B cell (primary cell): ENCODE results near the gene GSKIP. TPM values are rescaled to one million over a fixed set of nuclear protein-coding genes. Genes with fewer than 3 reads are reported as not detected.
A peak's percentile ranks its signal among the peaks of the same experiment; 100 is the strongest.

Experiments used
- ATAC-seq: fragments of 200-7000 bp; cut with Tn5 transposase; one replicate; pipeline ENCODE4 v1.10.0; 2021; ENCODE audit warnings: low read depth, mild to moderate bottlenecking, moderate number of reproducible peaks, moderate library complexity
- CTCF ChIA-PET: fragments of 350-600 bp; sonication (Branson Sonifier 250); formaldehyde crosslinking; loops from one replicate; lab custom pipeline; 2021; ENCODE audit warnings: antibody characterized with exemption, inconsistent platforms; lab: Charles Lee
- POLR2A ChIA-PET: fragments of 350-600 bp; sonication (Branson Sonifier 250); formaldehyde crosslinking; loops from one replicate; lab custom pipeline; 2021; ENCODE audit warnings: antibody characterized with exemption; lab: Charles Lee
- DNase-seq: peaks from one replicate; pipeline ENCODE4 v3.0.0; 2013
- H2AFZ ChIP-seq: 2 replicates; pipeline ENCODE4 v1.6.1; 2012; ENCODE audit warnings: mild to moderate bottlenecking, low read depth, low read length; ENCODE audit not compliant: insufficient read depth, poor library complexity, severe bottlenecking
- H3K27ac ChIP-seq, 2 donors: 1 replicate in 1 of 2; 2 replicates in 1 of 2; pipeline ENCODE4 v1.5.1; 2012 to 2013; ENCODE audit warnings: low read length in 2 of 2, mild to moderate bottlenecking in 2 of 2, moderate library complexity in 1 of 2
- H3K27me3 ChIP-seq, 4 experiments: fragments of 200-600 bp in 1 of 4; sonication (generic) in 1 of 4; replicated peaks in 1 of 4; 1 replicate in 2 of 4; 2 replicates in 2 of 4; pipeline versions ENCODE4 v1.6.1 to v1.7.0; 2013 to 2016; ENCODE audit warnings: low read length in 3 of 4, mild to moderate bottlenecking in 2 of 4, mixed read lengths in 1 of 4, moderate library complexity in 1 of 4; ENCODE audit not compliant: insufficient read depth in 4 of 4, control insufficient read depth in 3 of 4; ENCODE audit errors: control extremely low read depth in 1 of 4
- H3K36me3 ChIP-seq, 2 experiments: replicated peaks in 1 of 2; 1 replicate in 1 of 2; 2 replicates in 1 of 2; pipeline versions ENCODE4 v1.6.1 to v1.7.1; 2013; ENCODE audit warnings: low read length in 1 of 2; ENCODE audit not compliant: insufficient read depth in 2 of 2, control insufficient read depth in 1 of 2; ENCODE audit errors: control extremely low read depth in 1 of 2, extremely low read depth in 1 of 2
- H3K4me1 ChIP-seq, 2 donors: fragments of 200-600 bp in 1 of 2; sonication (generic) in 1 of 2; 1 replicate in 1 of 2; 2 replicates in 1 of 2; pipeline versions ENCODE4 v1.5.1 to v1.6.1; 2013 to 2017; ENCODE audit warnings: low read length in 2 of 2; ENCODE audit not compliant: control insufficient read depth in 2 of 2, insufficient read depth in 2 of 2
- H3K4me2 ChIP-seq: replicated peaks from 2 replicates; pipeline ENCODE3; 2012; ENCODE audit warnings: mild to moderate bottlenecking, low read depth, low read length; ENCODE audit not compliant: poor library complexity, severe bottlenecking
- H3K4me3 ChIP-seq, 5 experiments: fragments of 200-600 bp in 1 of 5; sonication (generic) in 1 of 5; 1 replicate in 3 of 5; 2 replicates in 2 of 5; pipeline versions ENCODE4 v1.5.1 to v1.7.0; 2011 to 2016; ENCODE audit warnings: low read length in 4 of 5, mild to moderate bottlenecking in 4 of 5, low read depth in 2 of 5, control low read depth in 1 of 5, moderate library complexity in 1 of 5; ENCODE audit not compliant: insufficient read depth in 1 of 5; ENCODE audit errors: control extremely low read depth in 1 of 5, extremely low read depth in 1 of 5
- H3K79me2 ChIP-seq: fragments of 200-600 bp; sonication (generic); one replicate; pipeline ENCODE4 v1.6.0; 2016; ENCODE audit warnings: low read length; ENCODE audit not compliant: control insufficient read depth, insufficient read depth
- H3K9ac ChIP-seq: fragments of 200-600 bp; sonication (generic); 2 replicates; pipeline ENCODE4 v1.6.1; 2017; ENCODE audit warnings: mild to moderate bottlenecking, low read length, moderate library complexity
- H3K9me3 ChIP-seq, 3 donors: one replicate each; pipeline versions ENCODE4 v1.6.1 to v1.7.1; 2013; ENCODE audit warnings: low read length in 2 of 3; ENCODE audit not compliant: control insufficient read depth in 2 of 3, insufficient read depth in 1 of 3; ENCODE audit errors: control extremely low read depth in 1 of 3
- H4K20me1 ChIP-seq: 2 replicates; pipeline ENCODE4 v1.6.0; 2012; ENCODE audit warnings: mild to moderate bottlenecking, low read length; ENCODE audit not compliant: insufficient read depth, control insufficient read depth, poor library complexity, severe bottlenecking
- H3K27ac Mint-ChIP-seq: one replicate; pipeline ENCODE4 v1.8.0; 2021; ENCODE audit warnings: mixed read lengths
- H3K27me3 Mint-ChIP-seq: one replicate; pipeline ENCODE4 v1.8.0; 2021; ENCODE audit warnings: mixed read lengths
- H3K4me1 Mint-ChIP-seq: one replicate; pipeline ENCODE4 v1.8.0; 2021; ENCODE audit warnings: mixed read lengths
- H3K4me3 Mint-ChIP-seq: one replicate; pipeline ENCODE4 v1.8.0; 2021; ENCODE audit warnings: mixed read lengths
- H3K9me3 Mint-ChIP-seq: one replicate; pipeline ENCODE4 v1.8.0; 2022; ENCODE audit warnings: mixed read lengths; ENCODE audit not compliant: insufficient read depth
- CTCF ChIP-seq: fragments of 200-600 bp; IDR thresholded peaks from one replicate; pipeline ENCODE4 v1.8.0; 2022; ENCODE audit warnings: antibody characterized with exemption, mild to moderate bottlenecking
- EZH2 ChIP-seq: IDR thresholded peaks from 2 replicates; pipeline ENCODE4 v1.6.1; 2012; ENCODE audit warnings: borderline replicate concordance, low read depth, mild to moderate bottlenecking, moderate library complexity, low read length; ENCODE audit not compliant: insufficient read depth, poor library complexity, severe bottlenecking
- WGBS: methylation state at CpG from one replicate; pipeline ENCODE4 v1.1.5; 2013; ENCODE audit warnings: missing lambda C conversion rate; ENCODE audit not compliant: insufficient coverage; 5-methylcytosine and 5-hydroxymethylcytosine counted together
- intact Hi-C: fragments of 100-400 bp; cut with micrococcal nuclease; formaldehyde crosslinking; loops from one replicate; pipeline ENCODE4 v1.10.0; 2022
- polyA plus RNA-seq: library from polyadenylated mRNA; depleted of rRNA; stranded (reverse); fragments of >200 nt; gene quantifications from 2 replicates; pipeline ENCODE4 v1.2.3, GENCODE V29; 2012
- total RNA-seq, 2 donors: library from RNA; stranded (reverse); fragments of 120-200 nt in 1 of 2; gene quantifications; 1 replicate in 1 of 2; 2 replicates in 1 of 2; pipeline versions ENCODE4 v1.2.3 to v1.2.4, GENCODE V29; 2013 to 2022

The GSKIP gene
- total and polyA plus RNA-seq, 2 donors (not counting 1 experiment from before 2014, with no cell fraction given) = 5.7 to 15.8 TPM

- peaks cover 25 to 28% of the 10 kb centered on the region in 2 donors for H3K4me1 ChIP-seq
- no peaks in the 10 kb centered on the region for H3K27me3 ChIP-seq
- Mint-ChIP-seq H3K9me3 (no peaks in the 10 kb centered on the region), H3K4me3 (peak overlapping the region; percentile 80), H3K27ac (peak overlapping the region; percentile 91), H3K27me3 (no peaks in the 10 kb centered on the region), H3K4me1 (peaks cover 44% of the 10 kb centered on the region)
- peak overlapping the region; percentile 97 for H3K4me2 ChIP-seq
- peaks cover 16% of the 10 kb centered on the region for H4K20me1 ChIP-seq
- peaks cover 93% of the 10 kb centered on the region for H3K79me2 ChIP-seq
- under 1% methylated on average over 27 of the region's 27 CpGs for WGBS
- H3K9me3 ChIP-seq = no peaks in the 10 kb centered on the region
- no peak for ATAC-seq
- intact Hi-C loops = loop anchor here (2.0 kb wide), 1 partner anchor 828 kb away; the partner anchor contains the start of gene GLRX5
- H3K9ac ChIP-seq = peak overlapping the region; percentile 98
- CTCF ChIA-PET = no interaction called here
- no peak for TF ChIP-seq EZH2
- no peak for TF ChIP-seq CTCF
- POLR2A ChIA-PET = no interaction called here
- peak overlapping the region; percentile 89 for H2AFZ ChIP-seq
- DNase-seq = peak; percentile 74
- H3K4me3 ChIP-seq = peak overlapping the region; percentile 75 to 97 (median 91)
- H3K36me3 ChIP-seq = no peaks in the 10 kb centered on the region
- peak overlapping the region; percentile 77 to 98 for H3K27ac ChIP-seq
Measured at GRCh38 chr14:96362071-96362964, 1.0 kb upstream of the GSKIP start.
